HG03378 (cell line): ENCODE data around the gene GSTO2.
A peak's percentile ranks its signal among the peaks of the same experiment; 100 is the strongest.
"Not testable (repeated sequence)": the region's sequence is repeated elsewhere in the genome, so short reads cannot be mapped to it uniquely, and the experiment has no call there.

ENCODE experiments used
- ATAC-seq: cut with Tn5 transposase; IDR thresholded peaks from one replicate; pipeline ENCODE4 v1.9.1; 2021; ENCODE audit warnings: mild to moderate bottlenecking, moderate library complexity; ENCODE audit not compliant: unreplicated experiment

The GSTO2 gene

DNA sequence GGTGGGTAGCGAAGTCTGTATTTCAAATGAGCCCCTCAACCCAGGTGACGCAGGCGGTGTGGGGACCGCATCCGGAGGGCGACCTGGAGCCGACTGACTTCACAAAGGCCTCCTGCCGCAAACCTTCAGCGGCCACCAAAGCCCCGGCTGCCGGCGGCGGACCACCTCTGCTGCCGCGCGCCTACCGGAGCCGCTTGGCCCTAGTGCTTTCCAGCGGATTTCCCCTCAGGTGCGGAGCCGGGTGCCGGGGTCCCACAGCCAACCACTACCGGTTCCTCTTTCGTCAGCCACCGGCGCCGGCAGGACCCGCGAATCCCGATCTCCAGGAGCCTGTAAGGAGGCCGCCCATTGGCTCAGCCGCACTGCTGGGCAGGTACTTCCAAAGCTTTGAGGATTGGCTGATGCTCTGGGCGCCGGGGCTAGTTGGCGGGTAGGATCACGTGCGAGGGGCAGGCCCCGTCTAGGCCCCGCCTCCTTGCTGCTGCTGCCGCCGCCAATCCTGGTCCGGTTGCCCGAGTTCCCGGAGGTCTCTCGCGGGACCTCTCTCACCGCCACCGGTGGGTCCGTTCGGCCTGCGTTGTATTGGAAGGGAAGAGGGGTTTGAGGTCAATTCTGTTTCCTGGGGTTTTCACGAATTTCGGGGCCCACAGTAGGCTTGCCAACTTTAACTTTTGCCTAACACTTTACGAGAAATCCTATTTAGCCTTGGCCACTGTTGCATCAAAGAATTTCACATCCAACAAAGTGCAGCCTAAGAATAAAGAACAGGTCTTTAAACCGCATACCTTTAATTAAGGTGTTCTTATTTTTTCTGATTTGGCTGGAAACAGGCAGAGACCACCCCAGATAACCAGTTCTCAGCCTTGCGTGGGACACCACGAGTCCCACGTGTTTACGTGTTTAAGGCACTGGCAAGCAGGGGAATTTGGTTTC is at the start of gene GSTO2:
Gene GSTO2, plus strand, starts transcription at position 472 of the 933 bp plus-strand sequence. CDS start 5,732 bp downstream, outside the sequence.
- ATAC-seq = peak; percentile 99

DNA sequence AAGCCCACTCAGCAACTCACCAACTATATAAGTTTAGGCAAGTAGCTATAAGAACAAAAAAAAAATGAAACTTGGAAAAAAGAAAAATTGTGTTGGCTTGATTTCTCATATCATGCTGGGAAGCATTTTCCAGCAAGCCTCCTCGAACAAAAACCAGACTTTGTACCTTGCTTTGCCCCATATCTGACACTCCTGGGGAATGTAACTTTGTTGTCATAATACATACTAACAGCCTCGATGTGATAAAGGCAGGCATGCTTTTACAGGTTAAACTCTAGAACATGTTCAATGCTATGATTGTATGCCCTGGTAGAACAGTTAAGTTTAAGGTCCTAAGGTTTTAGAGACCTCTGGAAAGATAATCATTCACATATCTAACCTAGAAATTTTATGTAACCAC is 48.5 kb upstream of the GSTO2 start:
- no peak for ATAC-seq

DNA sequence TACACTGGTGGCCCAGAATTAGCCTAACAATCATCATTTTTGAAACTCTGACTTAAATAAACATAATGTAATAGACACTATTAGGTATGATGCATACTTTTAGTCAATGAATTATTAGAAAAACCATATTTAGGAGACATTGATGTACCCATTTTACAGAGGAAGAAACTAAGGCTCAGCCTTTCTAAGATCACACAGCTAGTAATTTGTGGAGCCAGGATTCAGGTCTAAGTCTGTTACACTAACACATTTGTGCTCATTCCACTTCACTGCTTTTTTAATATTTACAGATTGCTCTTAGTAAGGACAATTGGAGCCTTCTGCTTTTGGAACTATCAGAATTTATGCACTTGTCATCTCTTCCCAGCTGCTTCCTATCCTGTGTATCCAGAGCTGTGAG is 45.7 kb upstream of the GSTO2 start:
- ATAC-seq = no peak

DNA sequence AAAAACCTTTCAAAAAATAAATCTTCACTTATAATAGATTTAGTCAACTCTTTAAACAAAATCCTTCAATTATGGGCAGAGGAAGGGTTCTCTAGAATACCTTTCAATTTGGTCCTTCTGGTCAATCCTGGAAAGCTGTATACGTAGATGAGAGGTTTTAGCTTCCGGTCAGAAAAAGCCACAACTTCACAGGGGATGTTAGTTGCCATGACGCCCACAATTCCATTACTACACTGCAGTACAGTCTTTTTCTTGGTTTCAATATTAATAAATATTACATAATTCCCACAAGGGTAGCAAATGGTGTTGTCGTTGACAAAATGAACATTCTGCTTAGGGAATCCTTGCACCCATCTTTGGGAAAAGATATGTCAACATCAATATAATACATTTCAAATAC is 38.5 kb upstream of the GSTO2 start:
- no peak for ATAC-seq

DNA sequence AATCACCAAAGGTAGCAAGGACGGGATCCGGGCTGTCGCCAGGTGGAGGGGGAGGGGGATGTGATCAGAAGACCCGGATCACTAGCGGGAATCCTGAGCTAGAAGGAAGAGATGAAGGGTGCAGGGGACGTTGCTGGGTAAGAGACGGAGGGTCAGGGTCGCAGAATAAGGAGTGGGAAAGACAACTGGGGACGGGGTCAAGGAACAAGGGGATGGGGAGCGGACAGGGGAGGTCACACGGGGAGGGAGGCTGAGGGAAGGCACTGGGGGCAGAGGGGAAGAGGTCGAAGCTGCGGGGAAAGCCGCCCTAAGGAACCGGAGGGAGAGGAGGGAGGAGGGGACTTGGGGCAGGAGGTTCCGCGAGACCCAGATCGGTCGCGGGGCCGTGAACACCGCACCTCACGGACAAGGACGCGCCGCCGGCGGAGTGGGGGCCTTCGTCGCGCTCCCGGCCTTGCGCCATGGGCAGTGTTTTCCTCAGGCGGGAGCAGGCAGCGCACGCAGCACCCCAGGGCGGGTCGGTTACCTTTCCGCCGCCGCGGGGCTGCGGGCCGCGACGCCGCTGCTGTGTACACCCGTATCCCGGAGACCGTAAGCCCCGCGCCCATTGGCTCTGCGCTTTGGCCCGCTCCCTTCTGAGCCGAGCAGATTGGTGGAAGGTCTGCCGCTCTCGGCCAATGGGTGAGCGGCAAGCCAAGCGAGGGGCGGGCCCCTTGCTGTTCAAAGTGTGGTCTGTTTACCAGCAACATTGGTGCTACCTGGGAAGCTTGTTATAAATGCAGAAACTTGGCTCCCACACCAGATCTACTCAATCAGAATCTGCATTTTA is 37.0 kb upstream of the GSTO2 start, which contains the start of gene CFAP43:
Gene CFAP43, minus strand, starts transcription at position 581 of the 829 bp plus-strand sequence. Its CDS starts 118 bp downstream, at position 463.
- ATAC-seq = peak; percentile 100

DNA sequence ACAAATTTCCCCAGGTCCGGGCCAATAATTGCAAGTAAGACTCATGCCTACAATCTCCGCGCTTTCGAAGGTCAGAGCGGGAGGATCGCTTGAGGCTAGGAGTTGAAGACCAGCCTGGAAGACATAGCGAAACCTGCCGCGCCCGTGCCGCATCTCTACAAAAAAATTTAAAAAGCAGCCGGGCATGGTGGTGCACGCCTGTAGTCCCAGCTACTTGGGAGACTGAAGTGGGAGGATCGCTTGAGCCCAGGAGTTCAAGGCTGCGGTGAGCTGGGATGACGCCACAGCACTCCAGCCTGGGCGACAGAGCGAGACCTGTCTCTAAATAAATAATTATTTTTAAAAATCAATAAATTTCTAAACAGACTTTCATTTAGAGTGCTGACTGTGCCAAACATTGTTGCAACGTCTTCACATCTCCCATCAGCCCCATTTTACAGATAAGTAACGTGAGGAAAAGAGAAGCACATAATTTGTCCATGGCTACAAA is 36.3 kb upstream of the GSTO2 start:
- no peak for ATAC-seq

DNA sequence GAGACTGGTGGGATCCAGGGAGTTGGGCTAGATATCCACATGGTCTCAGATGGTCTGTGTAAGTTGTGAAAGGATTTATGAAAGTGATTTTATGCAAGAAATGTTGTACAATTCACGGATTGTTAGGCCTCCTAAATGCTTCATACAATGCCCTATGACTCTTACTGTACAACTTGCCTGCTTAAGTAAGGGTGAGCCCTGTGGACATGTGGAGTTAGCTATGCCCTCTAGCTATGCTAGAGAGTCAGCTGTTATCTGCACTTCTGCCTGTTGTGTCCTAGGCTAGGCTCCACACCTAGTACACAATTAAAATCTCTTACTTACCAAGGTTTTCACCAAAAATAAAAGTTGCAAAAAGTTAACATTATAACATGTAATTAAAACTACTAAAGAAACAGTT is 35.2 kb upstream of the GSTO2 start:
- ATAC-seq = no peak

DNA sequence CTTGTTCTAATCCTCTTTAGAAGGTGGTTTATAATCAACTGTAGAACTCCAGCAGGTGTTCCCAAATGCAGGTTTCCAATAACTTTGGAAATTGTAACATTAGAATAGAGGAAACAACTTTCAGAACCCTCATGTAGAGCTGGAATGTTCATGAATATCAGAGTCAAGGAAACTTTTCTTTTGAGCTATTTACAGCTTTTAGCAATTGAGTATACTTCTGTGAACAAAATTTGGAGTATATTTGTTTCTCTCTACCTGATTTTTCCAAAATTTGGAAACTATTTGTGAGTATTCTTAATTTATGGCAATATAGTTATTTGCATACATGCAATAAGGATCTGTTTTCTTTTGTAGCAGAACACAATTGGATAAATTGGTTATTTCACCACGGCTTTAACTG is 34.0 kb upstream of the GSTO2 start:
- no peak for ATAC-seq

DNA sequence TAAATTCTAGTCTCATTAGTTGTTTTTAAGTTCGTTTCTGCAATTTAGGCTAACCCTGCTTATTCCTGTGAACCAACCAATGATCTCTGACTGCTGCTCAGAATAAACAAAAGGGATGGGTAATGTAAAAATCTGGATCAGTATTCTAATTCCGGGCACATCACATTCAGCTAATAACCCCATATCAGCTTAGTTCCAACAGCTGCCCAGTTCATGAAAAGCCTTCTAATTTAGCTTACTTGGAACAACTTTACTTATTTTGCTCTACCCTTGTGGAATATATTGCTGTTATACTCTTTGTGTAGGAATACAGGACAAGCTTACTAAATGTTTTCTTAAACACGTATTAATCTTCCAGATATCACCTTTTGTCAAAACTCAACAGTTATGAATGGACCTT is 33.2 kb upstream of the GSTO2 start:
- ATAC-seq = no peak

DNA sequence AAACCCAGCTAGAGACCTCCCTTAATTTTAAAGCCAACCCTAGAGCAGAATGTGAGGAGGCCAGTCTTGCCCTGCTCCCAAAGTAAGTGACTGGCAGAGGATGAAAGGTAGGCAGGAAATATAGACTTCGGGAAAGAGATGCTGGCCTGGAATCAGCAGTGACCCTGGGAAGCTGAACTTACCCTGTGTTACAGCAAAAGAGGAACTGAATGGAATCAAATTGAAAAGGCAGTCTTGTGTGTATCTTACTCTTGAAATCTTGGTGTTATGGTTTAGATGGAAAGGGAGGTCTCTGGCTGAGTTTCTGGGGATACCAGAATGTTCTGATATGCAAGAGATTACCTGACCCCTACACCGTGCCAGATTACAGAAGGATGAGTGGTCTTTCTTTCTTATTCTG is 28.9 kb upstream of the GSTO2 start:
- ATAC-seq = no peak

DNA sequence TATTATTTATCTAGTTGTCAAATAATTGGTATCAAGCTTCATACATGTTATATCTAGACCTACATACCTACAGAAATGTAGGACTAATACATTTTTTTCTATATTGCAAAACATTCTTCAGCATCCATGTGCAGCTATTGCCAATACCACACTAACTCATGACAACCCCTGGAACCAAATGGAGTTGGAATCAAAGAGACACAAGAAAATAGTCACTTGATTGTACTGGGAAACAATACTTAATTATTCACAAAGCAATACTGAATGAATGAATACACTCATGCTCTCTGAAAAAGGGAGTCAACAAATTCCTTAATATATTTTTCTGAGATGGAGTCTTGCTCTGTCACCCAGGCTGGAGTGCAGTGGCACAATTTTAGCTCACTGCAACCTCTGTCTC is 26.4 kb upstream of the GSTO2 start:
- ATAC-seq = no peak

DNA sequence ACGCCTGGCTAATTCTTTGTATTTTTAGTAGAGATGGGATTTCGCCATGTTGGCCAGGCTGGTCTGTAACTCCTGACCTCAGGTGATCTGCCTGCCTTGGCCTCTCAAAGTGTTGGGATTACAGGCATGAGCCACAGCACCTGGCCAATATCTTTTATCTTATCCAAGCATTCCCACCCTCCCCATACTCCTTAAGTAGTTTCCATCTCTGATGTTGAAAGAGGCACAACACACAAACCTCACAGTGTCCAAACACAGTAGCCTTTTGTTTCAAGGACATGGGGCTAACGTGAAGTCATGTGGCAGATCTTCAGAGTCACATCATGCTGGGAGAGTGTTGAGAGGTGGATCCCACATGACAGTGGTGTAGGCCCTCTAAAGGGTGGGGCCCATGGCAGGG is 26.0 kb upstream of the GSTO2 start:
- ATAC-seq = not testable (repeated sequence)

DNA sequence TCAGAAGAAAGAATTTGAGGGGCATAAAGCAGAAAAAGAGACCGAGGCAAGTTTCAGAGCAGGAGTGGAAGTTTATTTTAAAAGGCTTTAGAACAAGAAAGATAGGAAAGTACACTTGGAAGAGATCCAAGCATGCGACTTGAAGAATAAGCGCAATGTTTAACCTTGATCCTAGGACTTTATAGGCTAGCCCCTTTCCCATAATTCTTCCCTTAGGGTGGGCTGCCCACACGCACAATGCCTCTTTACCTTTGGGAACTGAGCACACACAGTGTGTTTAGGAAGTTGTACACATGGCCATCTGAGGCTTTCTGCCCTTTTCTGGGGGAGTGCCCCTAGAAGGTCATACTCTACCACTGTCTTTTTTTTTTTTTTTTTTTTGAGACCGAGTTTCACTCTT is 25.5 kb upstream of the GSTO2 start:
- no peak for ATAC-seq

DNA sequence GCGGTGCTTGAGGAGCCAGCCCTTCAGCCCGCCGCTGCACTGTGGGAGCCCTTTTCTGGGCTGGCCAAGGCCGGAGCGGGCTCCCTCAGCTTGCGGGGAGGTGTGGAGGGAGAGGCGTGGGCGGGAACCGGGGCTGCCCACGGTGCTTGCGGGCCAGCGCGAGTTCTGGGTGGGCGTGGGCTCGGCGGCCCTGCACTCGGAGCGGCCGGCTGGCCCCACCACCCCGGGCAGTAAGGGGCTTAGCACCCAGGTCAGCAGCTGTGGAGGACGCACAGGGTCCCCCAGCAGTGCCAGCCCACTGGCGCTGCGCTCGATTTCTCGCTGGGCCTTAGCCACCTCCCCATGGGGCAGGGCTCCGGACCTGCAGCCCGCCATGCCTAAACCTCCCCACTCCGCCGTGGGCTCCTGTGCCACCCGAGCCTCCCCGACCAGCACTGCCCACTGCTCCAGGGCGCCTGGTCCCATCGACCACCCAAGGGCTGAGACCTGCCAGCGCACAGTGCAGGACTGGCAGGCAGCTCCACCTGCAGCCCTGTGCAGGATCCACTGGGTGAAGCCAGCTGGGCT is 23.8 kb upstream of the GSTO2 start:
- no peak for ATAC-seq

DNA sequence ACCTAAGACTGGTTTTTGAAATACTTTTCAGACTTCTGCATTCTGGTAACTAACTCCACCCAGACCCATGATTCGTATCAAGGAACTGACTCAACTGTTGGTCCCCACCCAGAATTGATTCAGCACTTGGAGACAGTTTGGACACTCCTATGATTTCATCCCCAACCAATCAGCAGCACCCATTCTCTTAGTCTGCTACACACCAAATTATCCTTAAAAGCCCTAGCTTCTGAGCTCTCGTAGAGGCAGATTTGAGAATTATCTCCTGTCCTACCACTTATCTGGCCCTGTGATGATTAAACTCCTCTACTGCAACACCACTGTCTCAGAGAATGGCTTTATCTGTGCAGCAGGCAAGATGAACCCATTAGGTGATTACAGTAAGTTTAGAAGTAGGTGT is 22.0 kb upstream of the GSTO2 start:
- ATAC-seq = no peak

DNA sequence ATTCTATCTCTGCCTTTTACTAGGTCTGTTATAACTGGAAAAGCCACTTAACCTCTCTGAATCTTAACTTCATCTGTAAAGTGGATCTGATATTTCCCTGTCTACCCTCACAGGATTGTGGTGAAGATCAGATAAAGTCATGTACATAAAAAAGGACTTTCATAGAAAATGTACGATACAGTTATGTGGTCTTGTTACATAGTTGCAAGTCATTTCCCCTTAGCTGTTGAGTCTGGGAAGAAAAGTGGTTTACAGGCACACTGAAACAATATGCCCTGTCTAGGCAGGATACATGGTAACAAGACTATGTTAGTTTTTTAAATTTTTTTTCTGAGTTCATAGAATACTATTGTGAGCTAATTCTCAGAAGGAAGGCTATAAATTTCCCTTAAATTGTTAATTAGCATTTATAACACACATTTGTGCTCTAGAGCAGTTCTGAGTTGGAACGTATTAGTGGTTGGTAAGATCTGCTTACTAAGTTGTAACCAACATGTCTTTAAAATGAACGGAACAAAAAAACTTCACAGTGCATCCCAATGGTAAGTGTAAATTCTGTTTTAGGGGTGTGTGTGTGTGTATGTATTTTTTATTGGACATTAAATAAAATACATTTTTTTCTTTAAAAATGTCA is 21.4 kb upstream of the GSTO2 start:
- no peak for ATAC-seq

DNA sequence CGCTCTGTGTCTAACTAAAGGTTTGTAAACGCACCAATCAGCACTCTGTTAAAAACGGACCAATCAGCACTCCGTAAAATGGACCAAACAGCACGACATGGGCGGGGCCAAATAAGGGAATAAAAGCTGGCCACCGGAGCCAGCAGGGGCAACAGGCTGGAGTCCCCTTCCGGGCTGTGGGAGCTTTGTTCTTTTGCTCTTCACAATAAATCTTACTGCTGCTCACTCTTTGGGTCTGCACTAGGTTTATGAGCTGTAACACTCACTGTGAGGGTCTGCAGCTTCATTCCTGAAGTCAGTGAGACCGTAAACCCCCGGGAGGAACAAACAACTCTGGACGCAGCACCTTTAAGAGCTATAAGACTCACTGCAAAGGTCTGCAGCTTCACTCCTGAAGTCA is 20.1 kb upstream of the GSTO2 start:
- ATAC-seq = not testable (repeated sequence)

DNA sequence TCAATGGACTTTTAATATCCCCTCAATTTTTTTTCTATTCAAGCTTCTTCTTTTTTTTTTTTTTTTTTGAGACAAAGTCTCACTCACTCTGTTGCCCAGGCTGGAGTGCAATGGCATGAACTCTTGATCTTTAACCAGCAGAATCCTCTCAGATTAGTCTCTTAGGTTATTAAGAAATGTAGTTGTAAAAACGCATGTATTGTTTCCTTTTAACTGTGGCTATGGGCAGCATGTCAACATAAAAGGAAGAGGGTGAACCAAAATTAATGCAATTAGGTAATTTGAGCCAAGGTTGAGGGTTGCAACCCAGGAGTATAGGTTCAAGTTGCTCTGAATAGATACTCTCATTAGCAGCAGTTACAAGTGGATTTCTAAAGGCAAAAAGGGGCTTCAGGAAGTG is 18.6 kb upstream of the GSTO2 start:
- no peak for ATAC-seq

DNA sequence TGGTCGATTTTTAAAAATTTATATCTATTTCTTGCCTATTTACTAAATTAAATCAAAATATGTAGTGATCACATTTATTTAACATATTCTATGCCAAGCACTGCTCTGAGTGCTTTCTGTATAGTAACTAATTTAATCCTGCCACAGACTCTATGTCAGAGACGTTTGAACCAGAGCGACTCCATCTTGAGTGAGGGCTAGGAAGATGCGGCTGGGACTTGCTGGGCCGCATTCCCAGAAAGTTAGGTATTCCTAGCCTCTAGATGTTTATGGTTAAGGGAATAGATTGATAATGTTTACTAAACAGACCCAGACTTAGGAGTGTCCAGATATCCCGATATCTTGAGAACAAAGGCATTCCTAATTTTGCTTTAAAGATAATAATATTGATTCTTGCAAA is 17.5 kb upstream of the GSTO2 start:
- no peak for ATAC-seq

DNA sequence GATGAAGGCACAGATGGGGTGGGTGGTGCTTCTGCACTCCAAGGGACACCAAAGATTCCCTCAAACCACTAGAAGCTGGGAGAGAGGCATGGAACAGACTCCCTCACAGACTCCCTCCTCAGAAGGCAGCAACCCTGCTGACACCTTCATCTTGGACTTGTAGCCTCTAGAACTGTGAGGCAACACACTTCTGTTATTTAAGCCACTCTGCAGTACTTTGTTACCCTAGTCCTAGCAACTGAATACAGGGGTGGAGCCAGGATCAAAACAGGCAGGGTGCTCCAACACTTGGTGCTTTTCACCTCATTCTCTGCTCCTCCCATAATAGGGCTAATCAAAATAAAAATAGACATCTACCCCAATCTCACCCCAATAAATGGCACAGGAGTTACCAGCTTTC is 16.6 kb upstream of the GSTO2 start:
- ATAC-seq = no peak

DNA sequence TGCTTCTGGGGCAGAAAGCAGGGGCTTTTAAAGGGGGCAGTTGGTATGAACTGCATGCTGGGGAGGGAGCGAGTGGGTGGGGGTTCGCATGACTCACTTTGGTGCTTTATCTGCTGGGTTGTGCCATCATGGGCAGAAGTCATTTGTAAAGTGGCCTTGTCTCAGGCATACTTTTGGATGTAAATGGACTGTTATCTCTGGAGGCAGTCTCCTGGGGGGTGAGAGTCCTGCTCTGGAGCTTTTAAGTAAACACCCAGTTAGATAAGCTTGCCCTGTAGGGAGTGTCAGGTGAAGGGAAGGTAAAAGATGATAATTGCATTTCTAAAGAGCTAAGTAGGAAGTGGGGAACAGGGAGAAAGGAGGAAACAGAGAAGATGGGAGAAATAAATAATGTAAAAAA is 15.9 kb upstream of the GSTO2 start:
- ATAC-seq = no peak
